CD4-positive, alpha-beta T cell treated with Interleukin-6 at 100 ng/mL for 8 hours (primary cell): Measurements from ENCODE around the gene DDX47.
"Not testable (repeated sequence)": the region's sequence is repeated elsewhere in the genome, so short reads cannot be mapped to it uniquely, and the experiment has no call there.

Experiments used
- DNase-seq: peaks from one replicate; pipeline ENCODE4 v3.0.0-alpha.2; 2020; ENCODE audit warnings: mixed read lengths, low spot score

Gene DDX47

DNA sequence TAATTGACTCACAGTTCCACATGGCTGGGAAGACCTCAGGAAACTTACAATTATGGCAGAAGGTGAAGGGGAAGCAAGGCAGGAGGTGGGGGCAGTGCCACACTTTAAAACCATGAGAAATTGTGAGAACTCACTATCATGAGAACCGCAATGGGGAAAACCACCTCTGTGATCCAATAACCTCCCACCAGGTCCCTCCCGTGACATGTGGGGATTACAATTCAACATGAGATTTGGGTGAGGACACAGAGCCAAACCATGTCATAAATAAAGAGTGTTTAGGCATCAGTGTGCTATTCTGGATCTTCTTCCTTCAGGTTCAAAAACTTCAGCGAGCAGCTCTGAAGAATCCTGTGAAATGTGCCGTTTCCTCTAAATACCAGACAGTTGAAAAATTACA lies 9.7 kb downstream of the DDX47 start:
- DNase-seq: no peak

DNA sequence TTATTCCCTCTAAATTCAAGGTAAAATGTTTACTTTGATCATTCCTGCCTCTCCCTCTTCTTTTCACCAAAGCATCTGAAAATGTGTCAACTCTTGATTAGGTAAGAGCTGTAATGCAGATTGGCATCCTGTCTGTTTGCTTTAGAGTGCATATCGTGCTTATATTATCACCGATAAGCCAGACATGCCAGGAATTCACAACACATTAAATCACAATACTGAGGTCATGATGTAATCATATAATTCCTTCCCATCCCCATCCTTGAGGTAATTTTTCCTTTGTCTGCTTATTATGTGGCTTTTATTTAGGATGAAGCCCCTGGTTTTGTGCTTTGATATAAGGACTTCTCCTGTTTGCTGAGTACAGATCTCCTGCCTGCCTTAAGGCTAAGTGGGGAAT lies 10.2 kb downstream of the DDX47 start:
- no peak for DNase-seq

DNA sequence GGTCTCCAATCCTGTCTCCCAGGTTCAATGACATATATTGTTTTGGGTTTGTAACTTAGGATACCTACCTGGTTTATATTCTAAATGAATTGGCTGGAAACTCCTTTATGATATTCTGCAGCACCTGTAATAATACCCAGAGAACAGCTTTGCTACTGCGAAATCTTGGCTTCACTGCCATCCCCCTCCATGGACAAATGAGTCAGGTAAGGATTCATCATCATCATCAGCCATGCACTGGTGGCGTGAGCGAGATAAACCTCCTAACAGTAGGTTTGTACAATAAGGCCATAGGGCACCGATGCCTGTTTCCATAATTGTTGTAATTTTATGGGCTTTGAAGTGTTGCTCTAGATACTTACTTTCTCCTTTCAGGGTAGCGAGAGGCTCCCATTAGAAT lies 10.7 kb downstream of the DDX47 start:
- DNase-seq: no peak

DNA sequence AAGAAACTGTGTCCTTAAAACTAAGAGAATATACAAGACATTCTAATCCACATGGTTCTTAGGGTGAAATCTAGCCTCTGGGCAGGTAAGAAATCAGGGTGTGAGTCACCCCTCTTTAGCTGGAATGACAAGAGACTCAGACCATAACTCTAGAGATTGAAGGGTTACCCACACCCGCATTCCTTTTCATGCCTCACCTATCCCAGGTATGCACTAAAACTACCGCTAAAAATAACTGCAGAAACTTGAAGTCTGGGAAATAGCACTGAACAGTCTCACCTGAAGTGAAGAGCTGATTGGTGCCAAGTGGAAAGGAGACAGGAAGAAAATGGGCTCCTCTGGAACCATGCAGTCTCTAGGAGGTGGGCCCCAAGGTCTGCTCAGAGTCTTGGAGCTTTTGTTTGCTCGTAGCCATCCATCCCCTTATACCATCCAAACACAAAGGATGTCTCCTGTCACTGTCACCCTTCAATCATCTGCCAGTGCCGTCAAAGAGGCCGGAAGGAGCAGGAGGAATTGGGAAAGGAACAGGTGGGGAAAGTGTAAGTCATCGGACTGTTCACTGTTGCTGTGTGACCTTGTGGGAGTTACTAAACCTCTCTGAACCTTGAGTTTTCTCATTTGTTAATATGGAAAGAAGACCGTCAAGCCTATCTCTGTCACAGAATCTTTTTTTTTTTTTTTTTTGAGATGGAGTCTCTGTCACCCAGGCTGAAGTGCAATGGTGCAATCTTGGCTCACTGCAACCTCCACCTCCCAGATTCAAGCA lies 22.4 kb downstream of the DDX47 start:
- DNase-seq: no peak

DNA sequence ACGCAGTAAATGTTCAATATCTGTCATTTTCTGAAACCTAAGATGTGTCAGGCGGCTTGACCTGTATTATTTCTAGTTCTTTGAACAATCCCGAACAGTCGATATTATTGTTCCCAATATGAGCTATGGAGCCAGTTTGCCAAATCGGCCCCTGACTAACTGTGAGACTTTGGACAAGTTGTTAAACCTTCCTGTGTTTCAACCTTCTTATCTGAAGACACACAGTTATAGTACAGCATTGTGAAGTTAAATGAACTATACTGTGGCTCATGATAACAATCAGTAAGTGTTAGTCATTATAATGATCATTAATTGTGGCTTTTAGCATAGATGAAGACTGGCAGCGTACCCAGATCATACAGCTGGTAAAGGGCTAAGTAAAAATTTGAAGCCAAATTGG lies 23.4 kb downstream of the DDX47 start:
- DNase-seq: no peak

DNA sequence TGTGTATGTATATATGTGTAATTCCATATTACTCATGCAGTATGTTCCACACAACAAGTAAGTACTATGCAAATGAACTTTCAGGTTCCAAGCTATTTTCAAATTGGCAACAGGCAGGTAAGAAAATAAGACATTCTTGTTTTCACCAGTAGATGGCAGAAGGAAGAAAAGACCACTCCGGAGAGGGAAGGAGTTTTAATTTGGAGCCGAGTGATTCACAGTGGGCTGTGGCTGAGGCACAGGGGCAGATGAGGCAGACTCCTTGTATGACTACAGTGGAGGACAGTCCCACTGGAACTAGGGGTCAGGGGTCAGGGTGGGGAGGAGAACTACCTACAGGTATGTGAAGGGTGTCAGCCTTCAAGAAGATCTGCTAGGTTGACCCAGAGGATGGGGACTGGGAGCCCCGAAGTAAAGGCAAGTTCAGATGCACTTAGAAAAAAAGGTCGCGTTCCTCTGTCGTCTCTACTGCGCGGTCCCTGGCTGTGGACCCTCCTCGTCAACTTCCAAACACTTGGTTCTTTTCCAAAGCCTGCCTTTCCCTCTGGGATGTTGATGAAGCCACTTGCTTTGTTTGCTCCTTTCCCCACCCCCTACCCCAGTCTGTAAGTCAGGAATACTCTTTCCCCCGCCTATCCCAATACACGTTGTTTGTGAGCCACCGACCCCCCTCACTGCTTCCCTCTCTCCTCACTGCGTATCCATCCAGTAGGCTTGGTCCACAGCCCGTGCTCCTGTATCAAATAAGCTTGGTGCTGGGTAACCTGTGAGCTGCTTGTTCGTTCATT lies 24.1 kb downstream of the DDX47 start:
- peak; percentile 51 for DNase-seq

DNA sequence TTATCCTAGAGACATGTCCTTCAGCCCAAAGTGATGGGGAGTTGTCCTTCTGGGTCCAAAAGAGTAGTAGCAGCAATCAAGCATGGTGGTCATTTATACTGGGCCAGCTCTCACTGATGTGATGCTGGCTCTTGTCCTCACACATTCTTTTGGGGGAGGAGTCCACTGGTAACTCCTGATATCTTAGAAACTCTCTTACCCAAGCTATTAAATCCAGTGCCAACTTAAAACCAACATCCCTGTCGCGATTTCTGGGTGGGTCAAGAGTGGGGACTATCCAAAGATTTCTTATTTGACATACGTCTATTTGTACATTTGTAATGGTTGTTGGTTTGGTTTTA lies 24.6 kb downstream of the DDX47 start:
- DNase-seq: no peak

DNA sequence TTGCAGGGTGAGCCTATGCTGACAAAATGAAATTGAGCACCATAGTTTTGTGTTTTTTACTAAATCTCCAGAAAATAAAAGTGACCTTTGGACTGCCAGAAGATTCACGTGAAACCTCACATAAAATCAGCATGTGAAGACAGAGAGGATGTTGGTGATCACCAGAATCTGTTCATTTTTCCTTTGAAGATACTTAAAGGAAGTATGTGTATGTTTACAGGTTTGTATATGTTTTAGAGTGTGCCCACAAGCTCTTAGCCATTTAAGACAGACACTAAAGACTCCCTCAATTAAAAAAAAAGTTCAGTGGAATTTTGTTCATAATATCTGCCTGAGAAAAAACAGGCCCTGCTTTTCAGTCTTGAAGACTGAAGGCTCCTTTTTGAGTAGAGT lies 25.9 kb downstream of the DDX47 start:
- DNase-seq: peak; percentile 10

DNA sequence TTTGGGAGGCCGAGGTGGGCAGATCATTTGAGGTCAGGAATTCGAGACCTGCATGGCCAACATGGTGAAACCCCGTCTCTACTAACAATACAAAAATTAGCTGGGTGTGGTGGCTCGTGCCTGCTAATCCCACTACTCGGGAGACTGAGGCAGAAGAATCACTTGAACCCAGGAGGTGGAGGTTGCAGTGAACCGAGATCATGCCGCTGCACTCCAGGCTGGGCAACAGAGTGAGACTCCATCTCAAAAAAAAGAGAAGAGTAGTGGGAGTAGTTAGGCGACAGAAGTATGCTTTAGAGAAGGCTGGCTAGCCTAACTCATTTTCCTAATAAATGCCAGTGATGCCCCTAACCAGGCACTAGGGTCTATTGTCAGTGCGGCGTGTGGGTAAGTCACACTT lies 26.3 kb downstream of the DDX47 start:
- DNase-seq: not testable (repeated sequence)

DNA sequence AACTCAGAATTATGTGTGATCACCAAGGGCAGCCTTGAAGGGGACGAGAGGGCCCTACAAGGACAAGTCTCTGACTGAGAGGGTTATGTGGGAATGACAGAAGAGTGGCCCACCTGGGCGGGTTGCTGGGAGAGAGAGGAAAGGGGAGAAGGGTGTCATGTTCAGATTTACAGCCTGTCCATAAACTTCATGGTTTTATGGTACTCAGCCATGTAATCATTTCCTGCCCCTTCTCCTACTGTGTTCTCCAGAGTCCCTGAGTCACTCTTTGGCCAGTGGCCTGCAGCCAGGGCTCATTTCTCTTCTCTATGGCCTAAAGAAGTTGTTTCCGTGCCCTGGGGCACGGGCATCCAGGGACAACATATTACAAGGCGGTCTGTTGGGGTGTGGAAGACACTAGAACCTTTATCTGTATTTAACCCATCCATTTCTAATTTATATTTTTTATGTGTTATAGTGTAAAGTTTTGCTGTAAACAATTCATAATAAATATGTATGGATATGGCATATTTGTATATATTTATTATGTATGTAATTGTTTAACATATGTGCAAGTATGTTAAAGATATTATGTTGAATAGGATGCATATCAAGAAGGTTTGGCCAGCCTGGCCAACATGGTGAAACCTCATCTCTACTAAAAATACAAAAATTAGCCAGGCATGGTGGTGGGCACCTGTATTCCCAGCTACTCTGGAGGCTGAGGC lies 26.9 kb downstream of the DDX47 start:
- DNase-seq: no peak

DNA sequence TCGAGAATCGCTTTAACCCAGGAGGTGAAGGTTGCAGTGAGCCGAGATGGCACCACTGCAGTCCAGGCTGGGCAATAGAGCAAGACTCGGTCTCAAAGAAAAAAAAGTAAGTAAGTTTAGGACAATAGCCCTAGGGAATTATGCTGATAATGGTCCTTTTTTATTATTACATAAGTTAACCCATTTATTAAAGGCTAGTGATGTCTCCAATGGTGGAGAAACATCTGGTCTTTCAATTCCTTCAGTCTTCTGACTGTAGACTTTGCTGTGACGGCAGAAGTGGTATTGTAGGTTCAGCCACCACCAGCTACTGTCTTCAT lies 27.4 kb downstream of the DDX47 start:
- no peak for DNase-seq

DNA sequence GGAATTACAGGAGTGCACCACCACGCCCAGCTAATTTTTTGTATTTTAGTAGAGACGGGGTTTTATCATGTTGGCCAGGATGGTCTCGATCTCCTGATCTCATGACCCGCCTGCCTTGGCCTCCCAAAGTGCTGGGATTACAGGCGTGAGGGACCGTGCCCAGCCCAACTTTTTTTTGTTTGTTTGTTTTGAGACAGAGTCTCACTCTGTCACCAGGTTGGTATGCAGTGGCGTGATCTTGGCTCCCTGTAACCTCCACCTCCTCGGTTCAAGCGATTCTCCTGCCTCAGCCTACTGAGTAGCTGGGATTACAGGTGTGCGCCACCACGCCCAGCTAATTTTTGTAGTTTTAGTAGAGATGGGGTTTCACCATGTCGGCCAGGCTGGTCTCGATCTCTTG lies 28.3 kb downstream of the DDX47 start:
- DNase-seq: not testable (repeated sequence)

DNA sequence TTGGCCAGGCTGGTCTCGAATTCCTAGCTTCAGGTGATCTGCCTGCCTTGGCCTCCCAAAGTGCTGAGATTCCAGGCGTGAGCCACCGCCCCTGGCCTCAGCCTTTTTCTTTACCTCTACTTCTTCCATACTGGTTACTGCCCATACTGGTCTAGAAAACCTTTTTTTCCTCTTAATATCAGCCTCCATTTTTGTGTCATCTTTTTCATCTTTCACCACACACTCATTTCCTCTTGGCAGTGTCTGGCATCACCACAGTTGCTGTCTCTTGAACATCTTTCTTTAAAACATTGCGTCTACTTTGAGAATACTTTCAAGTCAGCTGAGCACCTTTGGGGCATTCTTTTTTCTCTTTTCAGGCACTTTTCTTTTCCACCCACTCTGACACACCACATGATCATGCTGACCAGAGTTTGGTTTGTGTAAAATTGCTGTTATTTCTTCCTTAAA lies 32.7 kb downstream of the DDX47 start:
- DNase-seq: peak; percentile 8

DNA sequence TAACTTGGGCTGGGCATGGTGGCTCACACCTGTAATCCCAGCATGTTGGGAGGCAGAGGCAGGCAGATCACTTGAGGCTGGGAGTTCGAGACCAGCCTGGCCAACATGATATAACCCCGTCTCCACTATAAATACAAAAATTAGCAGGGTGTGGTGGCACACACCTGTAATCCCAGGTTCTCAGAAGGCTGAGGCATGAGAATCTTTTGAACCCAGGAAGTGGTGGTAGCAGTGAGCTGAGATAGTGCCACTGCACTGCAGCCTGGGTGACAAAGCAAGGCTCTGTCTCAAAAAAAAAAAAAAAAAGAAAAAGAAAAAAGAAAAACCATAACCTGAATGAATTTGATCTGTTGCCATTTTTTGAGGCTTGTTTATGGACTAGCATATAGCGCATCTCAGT lies 33.6 kb downstream of the DDX47 start:
- peak; percentile 64 for DNase-seq

DNA sequence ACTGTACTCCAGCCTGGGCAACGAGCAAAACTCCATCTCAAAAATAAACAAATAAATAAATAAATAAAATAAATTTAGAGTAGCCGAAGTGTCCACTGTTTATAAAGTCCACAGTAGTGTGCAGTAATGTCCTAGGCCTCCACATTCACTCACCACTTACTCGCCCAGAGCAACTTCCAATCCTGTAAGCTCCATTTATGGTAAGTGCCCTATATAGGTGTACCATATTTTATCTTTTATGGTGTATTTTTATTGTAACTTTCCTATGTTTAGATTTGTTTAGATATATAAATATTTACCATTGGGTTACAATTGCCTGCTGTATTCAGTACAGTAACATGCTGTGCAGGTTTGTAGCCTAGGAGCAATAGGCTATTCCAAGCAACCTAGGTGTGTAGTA lies 40.3 kb downstream of the DDX47 start:
- DNase-seq: no peak

DNA sequence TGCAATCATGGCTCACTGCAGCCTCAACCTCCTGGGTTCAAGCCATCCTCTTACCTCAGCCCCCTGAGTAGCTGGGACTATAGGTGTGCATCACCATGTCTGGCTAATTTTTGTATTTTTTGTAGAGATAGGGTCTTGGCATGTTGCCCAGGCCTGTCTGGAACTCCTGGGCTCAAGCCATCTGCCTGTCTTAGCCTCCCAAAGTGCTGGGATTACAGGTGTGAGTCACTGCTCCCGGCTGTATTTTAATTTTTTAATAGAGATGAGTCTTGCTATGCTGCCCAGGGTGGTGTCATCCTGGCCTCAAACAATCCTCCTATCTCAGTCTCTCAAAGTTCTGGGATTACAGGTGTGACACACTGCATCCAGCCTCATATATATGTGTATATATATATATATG lies 46.5 kb downstream of the DDX47 start:
- DNase-seq: no peak

DNA sequence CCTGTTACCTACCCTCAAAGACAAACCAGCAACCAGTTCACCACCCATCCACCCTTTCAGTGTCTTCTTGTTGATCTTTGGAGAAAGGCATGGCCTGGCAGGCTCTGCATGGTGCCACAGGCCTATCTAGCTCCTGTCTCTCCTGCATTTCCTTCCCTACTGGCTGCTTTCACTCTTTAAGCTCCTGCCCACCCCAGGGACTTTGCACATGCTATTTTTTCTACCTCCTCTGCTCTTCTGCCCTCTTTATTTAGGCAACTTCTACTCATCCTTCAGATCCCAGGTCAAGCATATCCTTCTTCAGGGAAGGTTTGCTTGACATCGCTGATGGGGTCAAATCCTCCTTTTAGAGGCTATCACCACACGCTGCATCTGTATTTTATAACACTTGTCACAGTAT lies 51.1 kb downstream of the DDX47 start:
- no peak for DNase-seq

DNA sequence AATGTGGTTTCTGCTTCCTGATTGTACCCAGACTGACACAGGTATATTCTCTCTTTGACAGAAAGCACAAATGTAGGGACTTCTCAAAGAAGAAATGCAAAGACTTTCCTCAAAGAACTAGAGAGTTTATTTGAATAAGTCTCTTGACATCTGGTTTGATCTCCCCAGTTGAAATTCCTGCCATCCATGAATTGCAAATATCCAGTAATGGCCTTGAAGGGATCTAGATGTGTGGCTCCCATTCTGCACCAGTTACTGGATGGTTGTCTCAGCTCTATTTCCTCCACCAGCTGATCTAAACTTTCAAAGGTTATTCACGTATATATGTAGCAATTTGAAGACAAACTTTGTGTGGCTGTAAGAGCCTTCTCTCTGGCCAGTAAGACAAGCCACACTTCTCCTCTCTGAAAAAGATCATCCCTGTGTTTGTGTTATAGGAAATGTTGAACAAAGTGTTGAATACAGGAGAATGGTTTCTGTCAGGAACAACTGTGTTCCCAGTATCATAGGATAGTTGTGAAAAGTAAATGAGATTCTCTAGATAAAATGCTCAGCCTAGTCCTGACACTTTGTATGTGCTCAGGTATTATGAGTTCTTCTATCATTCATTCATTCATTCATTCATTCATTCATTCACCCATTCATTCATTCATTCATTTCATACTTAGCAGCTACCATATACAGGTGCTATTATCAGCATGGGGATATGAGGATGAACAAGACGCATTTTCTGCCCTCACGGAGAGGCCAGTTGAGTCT lies 55.5 kb downstream of the DDX47 start:
- no peak for DNase-seq

DNA sequence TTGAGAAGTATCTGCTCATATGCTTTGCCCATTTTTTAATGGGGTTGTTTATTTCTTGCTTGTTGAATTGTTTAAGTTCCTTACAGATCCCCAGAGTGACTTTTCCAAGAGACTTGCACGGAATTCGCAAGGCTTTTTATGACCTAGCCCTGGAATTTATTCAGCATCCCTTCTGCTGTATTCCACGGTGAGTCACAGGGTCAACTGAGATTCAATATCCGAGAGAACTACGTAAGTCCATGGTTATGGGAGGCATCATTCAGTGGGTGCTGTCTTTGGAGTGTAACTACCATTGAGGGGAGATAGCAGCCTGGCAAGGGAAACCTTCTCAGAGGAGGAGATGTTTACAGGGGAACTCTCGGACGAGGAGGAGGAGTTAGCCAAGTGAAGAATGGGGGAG lies 57.3 kb downstream of the DDX47 start:
- no peak for DNase-seq

DNA sequence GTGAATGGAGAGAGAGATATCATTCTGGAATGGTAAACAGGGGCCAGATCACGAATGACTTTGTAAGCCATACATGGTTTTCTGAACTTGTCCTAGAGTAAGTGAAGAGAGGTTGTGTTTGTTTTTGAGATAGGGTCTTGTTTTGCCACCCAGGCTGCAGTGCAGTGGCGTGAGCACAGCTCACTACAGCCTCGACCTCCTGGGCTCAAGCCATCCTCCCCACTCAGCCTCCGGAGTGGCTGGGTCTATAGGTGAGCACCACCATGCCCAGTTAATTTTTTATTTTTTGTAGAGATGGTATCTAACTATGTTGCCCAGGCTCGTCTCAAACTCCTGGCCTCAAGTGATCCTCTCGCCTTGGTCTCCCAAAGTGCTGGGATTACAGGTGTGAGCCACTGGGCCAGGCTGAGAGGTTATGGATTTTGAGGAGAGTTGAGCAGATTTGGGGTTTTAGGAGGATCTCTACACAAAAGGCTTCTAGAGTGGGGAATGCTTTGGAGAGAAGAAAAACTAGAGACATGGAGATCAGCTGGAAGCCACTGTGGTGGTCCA lies 58.5 kb downstream of the DDX47 start:
- DNase-seq: no peak

DNA sequence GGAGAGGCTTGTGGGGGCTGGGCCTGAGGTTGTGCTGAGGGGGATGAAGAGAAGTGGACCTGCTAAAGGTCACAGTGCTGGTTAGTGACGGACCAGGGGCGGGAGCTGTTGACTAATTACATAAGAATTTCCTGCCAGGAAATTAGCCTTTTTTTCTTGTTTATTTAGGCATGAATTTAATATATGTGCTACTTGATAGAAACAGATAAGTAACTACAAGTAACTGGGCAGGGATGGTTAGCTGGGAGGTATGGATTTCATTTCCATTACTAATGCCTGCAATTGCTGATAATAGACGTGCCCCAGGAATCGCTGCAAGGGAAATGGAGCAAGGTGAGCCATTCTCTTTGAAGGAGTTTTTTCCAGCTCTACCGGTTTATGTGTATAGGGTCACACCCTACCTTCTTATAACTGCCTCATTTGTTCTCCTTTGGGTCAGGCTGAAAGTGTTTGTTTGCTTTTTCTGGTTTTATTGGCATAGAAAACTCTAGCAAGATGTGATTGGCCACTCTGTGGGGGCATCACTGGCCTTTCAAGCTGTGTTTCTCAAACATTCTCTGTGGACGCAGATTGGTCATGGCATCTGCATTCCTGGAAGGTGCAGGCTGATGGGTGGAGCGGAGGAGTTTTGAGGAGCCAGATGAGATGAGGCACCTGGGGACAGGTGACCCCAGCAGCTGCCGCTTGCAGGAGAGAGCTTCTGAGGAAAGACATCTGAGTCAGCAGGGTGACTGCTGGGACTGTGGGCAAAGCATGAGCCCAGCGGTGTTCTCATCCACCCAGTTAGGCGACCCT lies 59.2 kb downstream of the DDX47 start:
- DNase-seq: no peak

DNA sequence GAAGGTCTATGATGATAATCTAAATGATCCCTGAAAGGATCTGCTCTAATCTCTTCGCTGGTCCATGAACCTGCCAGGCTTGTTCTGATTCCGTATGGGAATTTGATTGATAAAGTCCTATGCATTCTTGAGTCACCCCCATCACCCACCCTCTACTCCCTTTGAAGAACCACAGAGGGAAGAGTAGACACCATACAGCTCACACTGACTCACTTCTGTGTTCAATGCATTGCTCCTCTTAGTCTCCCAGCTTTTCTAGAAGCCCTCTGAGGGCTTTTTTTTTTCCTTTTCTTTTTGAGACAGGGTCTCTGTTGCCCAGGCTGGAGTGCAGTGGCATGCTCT lies 59.8 kb downstream of the DDX47 start:
- no peak for DNase-seq
